Breast epithelium (tissue), 4 donors: Measurements from ENCODE around the gene CTBS. TPM values are rescaled to one million over a fixed set of nuclear protein-coding genes. Genes with fewer than 3 reads are reported as not detected.
"Not testable (repeated sequence)": the region's sequence is repeated elsewhere in the genome, so short reads cannot be mapped to it uniquely, and the experiment has no call there.

Experiments used
- DNase-seq, 2 donors: peaks; one replicate each; pipeline ENCODE4 v3.0.0-alpha.2; 2019; ENCODE audit warnings: low spot score in 2 of 2
- H3K27ac ChIP-seq, 2 donors: fragments of 200-600 bp; sonication (generic) in 1 of 2; one replicate each; pipeline ENCODE4 v1.5.1; 2016 to 2019; ENCODE audit warnings: mild to moderate bottlenecking in 1 of 2
- H3K27me3 ChIP-seq, 2 donors: fragments of 200-600 bp; sonication (generic) in 1 of 2; one replicate each; pipeline versions ENCODE4 v1.5.1 to v1.6.0; 2017 to 2019; ENCODE audit warnings: control low read depth in 1 of 2, mild to moderate bottlenecking in 1 of 2
- H3K36me3 ChIP-seq: fragments of 200-600 bp; one replicate; pipeline ENCODE4 v1.5.1; 2019
- H3K4me1 ChIP-seq, 2 donors: fragments of 200-600 bp; sonication (generic); one replicate each; pipeline ENCODE4 v1.5.1; 2016 to 2019; ENCODE audit warnings: control low read depth in 1 of 2
- H3K4me3 ChIP-seq, 3 donors: fragments of 200-600 bp; sonication (generic); 1 replicate in 2 of 3; 2 replicates in 1 of 3; pipeline ENCODE4 v1.5.1; 2016 to 2019; ENCODE audit warnings: mild to moderate bottlenecking in 3 of 3, moderate library complexity in 2 of 3
- H3K9me3 ChIP-seq, 2 donors: fragments of 200-600 bp; sonication (generic) in 1 of 2; one replicate each; pipeline ENCODE4 v1.5.1; 2016 to 2019; ENCODE audit warnings: control low read depth in 1 of 2
- POLR2A ChIP-seq: fragments of 450-650 bp; IDR thresholded peaks from one replicate; pipeline ENCODE4 v1.6.1; 2016; ENCODE audit warnings: antibody characterized with exemption, mild to moderate bottlenecking, moderate library complexity
- POLR2AphosphoS5 ChIP-seq, 3 donors: sonication (generic); formaldehyde crosslinking; IDR thresholded peaks; one replicate each; pipeline ENCODE4 v1.6.1; 2017; ENCODE audit warnings: antibody characterized with exemption in 3 of 3
- intact Hi-C: fragments of 100-400 bp; cut with DNase I; formaldehyde crosslinking; loops from one replicate; pipeline ENCODE4 v1.15.1; 2023; ENCODE audit warnings: low total_unique reads
- total RNA-seq, 3 donors: library from RNA; depleted of rRNA; stranded (reverse); fragments of >200 nt; gene quantifications; one replicate each; pipeline ENCODE4 v1.1.0, GENCODE V29; 2016
- TF ChIP-seq, protein P1 (sequence below), 3 donors: fragments of 450-650 bp; IDR thresholded peaks; one replicate each; pipeline ENCODE4 v1.5.1; 2016 to 2017; ENCODE audit warnings: antibody characterized with exemption in 3 of 3, mild to moderate bottlenecking in 3 of 3, moderate library complexity in 3 of 3

CTBS gene
- total RNA-seq, 3 donors from 2014 or later, result 18.4 to 22.9 (median 22.5) TPM

DNA sequence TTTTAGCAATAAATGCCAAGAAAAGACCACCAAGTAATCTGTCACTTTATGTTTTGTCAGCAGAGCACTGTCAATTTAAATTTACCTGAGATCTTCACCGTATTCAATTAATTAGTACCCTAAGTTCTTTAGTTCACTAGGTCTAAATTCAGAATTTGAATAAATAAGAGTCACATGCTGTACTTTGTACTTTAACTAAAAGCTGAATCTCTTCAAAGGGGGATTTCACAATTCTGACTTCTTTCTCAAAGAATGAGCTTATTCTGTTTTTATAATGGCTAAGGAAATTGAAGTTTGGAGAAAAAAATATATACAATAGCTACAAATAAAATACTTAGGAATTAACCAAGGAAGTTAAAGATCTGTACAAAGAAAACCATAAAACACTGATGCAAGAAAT, 65.7 kb downstream of the CTBS start:
- TF ChIP-seq POLR2A (no peak), POLR2AphosphoS5 (IDR thresholded peaks at IDR 0.05) (no peak)
- TF ChIP-seq, protein P1, sequence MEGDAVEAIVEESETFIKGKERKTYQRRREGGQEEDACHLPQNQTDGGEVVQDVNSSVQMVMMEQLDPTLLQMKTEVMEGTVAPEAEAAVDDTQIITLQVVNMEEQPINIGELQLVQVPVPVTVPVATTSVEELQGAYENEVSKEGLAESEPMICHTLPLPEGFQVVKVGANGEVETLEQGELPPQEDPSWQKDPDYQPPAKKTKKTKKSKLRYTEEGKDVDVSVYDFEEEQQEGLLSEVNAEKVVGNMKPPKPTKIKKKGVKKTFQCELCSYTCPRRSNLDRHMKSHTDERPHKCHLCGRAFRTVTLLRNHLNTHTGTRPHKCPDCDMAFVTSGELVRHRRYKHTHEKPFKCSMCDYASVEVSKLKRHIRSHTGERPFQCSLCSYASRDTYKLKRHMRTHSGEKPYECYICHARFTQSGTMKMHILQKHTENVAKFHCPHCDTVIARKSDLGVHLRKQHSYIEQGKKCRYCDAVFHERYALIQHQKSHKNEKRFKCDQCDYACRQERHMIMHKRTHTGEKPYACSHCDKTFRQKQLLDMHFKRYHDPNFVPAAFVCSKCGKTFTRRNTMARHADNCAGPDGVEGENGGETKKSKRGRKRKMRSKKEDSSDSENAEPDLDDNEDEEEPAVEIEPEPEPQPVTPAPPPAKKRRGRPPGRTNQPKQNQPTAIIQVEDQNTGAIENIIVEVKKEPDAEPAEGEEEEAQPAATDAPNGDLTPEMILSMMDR (IDR thresholded peaks at IDR 0.05), result no peak
- Histone ChIP-seq H3K27ac (no peak overlapping the region), H3K4me1 (peaks cover 0 to 4% of the 10 kb centered on the region in 2 donors), H3K27me3 (no peaks in the 10 kb centered on the region), H3K36me3 (no peaks in the 10 kb centered on the region), H3K4me3 (no peak overlapping the region), H3K9me3 (no peaks in the 10 kb centered on the region)
- intact Hi-C loops, result loop anchor here (10.0 kb wide), 1 partner anchor 66 kb away; the partner anchor contains the start of gene CTBS
- DNase-seq, result no peak

DNA sequence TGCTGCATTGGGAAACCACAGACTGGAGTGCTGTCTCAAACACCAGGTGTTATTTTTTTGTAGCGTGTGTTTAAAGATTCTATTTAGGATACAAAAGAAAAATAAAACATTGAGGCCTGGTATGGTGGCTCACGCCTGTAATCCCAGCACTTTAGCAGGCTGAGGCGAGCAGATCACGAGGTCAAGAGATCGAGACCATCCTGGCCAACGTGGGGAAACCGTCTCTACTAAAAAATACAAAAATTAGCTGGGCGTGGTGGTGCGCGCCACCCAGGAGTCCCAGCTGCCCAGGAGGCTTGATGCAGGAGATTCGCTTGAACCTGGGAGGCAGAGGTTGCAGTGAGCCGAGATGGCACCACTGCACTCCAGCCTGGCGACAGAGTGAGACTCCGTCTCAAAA, 66.4 kb downstream of the CTBS start:
- H3K27ac ChIP-seq, H3K27me3 ChIP-seq, H3K4me3 ChIP-seq, H3K9me3 ChIP-seq, H3K4me1 ChIP-seq, DNase-seq, H3K36me3 ChIP-seq: not testable (repeated sequence)
- intact Hi-C loops, result loop anchor here (2.0 to 10.0 kb wide), 2 partner anchors 21 to 67 kb away; partner anchors contain the start of gene CTBS

- H3K36me3 ChIP-seq, result no peaks in the 10 kb centered on the region
- peaks cover 0 to 7% of the 10 kb centered on the region in 2 donors for H3K4me1 ChIP-seq
- intact Hi-C loops, result loop anchor here (2.0 to 10.0 kb wide), 2 partner anchors 20 to 68 kb away; partner anchors contain the start of gene CTBS
- peak overlapping the region; percentile 76 to 88 (median 83) for H3K4me3 ChIP-seq
- H3K27ac ChIP-seq, result peak overlapping the region; percentile 96 to 98
- TF ChIP-seq, protein P1 (IDR thresholded peaks at IDR 0.05), result no peak
- TF ChIP-seq POLR2A (no peak), POLR2AphosphoS5 (IDR thresholded peaks at IDR 0.05) (no peak)
- H3K27me3 ChIP-seq, result no peaks in the 10 kb centered on the region
- no peaks in the 10 kb centered on the region for H3K9me3 ChIP-seq
- DNase-seq, result no peak
Observed at GRCh38 chr1:84506729-84507453, 67.3 kb downstream of the CTBS start.

GRCh38 chr1:84506002-84506728, 68.1 kb downstream of the CTBS start, which contains the start of the genes GNG5 and SPATA1:
Gene GNG5 (minus strand): TSS chr1:84506581. CDS start chr1:84506091, 490 bp downstream.
Gene SPATA1 (plus strand): TSS chr1:84506386. CDS start chr1:84516360, 9,974 bp downstream.
- peak; percentile 96 to 97 for DNase-seq
- Histone ChIP-seq H3K4me1 (peaks cover 0 to 7% of the 10 kb centered on the region in 2 donors), H3K27me3 (no peaks in the 10 kb centered on the region), H3K9me3 (no peaks in the 10 kb centered on the region), H3K27ac (peak within 1 kb of the TSS; percentile 96 to 98), H3K36me3 (no peaks in the 10 kb centered on the region), H3K4me3 (peak within 1 kb of the TSS; percentile 76 to 88 (median 83))
- intact Hi-C loops, result loop anchor here (2.0 to 10.0 kb wide), 2 partner anchors 19 to 69 kb away; partner anchors contain the start of gene CTBS
- TF ChIP-seq, protein P1 (IDR thresholded peaks at IDR 0.05), result no peak
- TF ChIP-seq POLR2AphosphoS5 (IDR thresholded peaks at IDR 0.05) (peak; percentile 41 to 75 (median 68)), POLR2A (peak; percentile 39)

DNA sequence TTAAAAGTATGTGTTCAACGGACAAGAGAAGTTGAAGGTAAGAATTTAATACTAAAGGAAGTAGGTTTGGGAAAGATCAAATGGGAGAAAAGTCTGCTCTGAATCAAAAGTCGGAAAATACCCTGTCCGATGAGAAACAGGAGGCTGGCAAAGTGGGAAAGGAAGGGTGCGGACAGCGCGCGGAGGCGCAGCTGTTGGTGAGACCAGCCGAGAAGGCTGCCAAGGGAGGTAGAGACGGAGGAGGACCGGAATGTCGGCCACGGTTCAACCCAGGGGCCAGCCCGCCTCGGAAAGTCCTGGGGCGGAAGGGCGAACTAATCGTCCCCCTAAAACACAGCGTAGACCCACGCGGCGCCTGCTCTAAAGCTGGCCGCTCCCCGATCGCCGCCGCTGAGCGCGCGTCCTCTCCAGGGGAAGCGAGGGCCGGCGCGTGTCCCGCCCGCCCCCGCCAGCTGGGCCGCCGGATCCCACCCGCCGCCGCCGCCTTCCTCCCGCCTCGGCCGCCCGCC, 68.7 kb downstream of the CTBS start:
- H3K4me1 ChIP-seq, result peaks cover 0 to 7% of the 10 kb centered on the region in 2 donors
- no peaks in the 10 kb centered on the region for H3K27me3 ChIP-seq
- no peaks in the 10 kb centered on the region for H3K9me3 ChIP-seq
- H3K27ac ChIP-seq, result peak overlapping the region; percentile 96 to 98
- DNase-seq, result peak; percentile 45 to 57
- intact Hi-C loops, result loop anchor here (2.0 to 10.0 kb wide), 2 partner anchors 19 to 69 kb away; partner anchors contain the start of gene CTBS
- peak overlapping the region; percentile 76 to 88 (median 83) for H3K4me3 ChIP-seq
- no peaks in the 10 kb centered on the region for H3K36me3 ChIP-seq
- TF ChIP-seq POLR2A (no peak), POLR2AphosphoS5 (IDR thresholded peaks at IDR 0.05) (peak in 1 of 3 donors; percentile 4)
